Measurements from ENCODE around the gene SERAC1.
"Not testable (repeated sequence)": the region's sequence is repeated elsewhere in the genome, so short reads cannot be mapped to it uniquely, and the experiment has no call there.

SERAC1 gene

GRCh38 chr6:158152659-158153058, 15.4 kb downstream of the SERAC1 start:
- Histone ChIP-seq H3K9me3 (replicated peaks; ENCODE audit: low read length) (no peaks in the 10 kb centered on the region), H3K36me3 (ENCODE audit: insufficient read depth, low read length) (peaks cover 12% of the 10 kb centered on the region), H3K4me3 (ENCODE audit: low read length) (no peak overlapping the region), H3K9ac (ENCODE audit: low read depth, low read length) (no peak overlapping the region), H3K27me3 (ENCODE audit: control insufficient read depth, insufficient read depth, low read length) (no peaks in the 10 kb centered on the region), H3K4me1 (ENCODE audit: control insufficient read depth, insufficient read depth, low read length) (peaks cover 21% of the 10 kb centered on the region), H3K4me2 (ENCODE audit: low read length) (no peak overlapping the region)

GRCh38 chr6:158152025-158152424, 16.0 kb downstream of the SERAC1 start:
- H3K9ac ChIP-seq (ENCODE audit: low read depth, low read length); H3K4me2 ChIP-seq (ENCODE audit: low read length); H3K4me3 ChIP-seq (ENCODE audit: low read length); H3K27me3 ChIP-seq (ENCODE audit: control insufficient read depth, insufficient read depth, low read length); H3K9me3 ChIP-seq (replicated peaks; ENCODE audit: low read length); H3K36me3 ChIP-seq (ENCODE audit: insufficient read depth, low read length): not testable (repeated sequence)
- peaks cover 21% of the 10 kb centered on the region for H3K4me1 ChIP-seq (ENCODE audit: control insufficient read depth, insufficient read depth, low read length)

- Histone ChIP-seq H3K36me3 (ENCODE audit: insufficient read depth, low read length) (peaks cover 8% of the 10 kb centered on the region), H3K9me3 (replicated peaks; ENCODE audit: low read length) (no peaks in the 10 kb centered on the region), H3K4me3 (ENCODE audit: low read length) (no peak overlapping the region), H3K9ac (ENCODE audit: low read depth, low read length) (no peak overlapping the region), H3K27me3 (ENCODE audit: control insufficient read depth, insufficient read depth, low read length) (no peaks in the 10 kb centered on the region), H3K4me2 (ENCODE audit: low read length) (peak overlapping the region; percentile 37), H3K4me1 (ENCODE audit: control insufficient read depth, insufficient read depth, low read length) (peaks cover 21% of the 10 kb centered on the region)
Measured at GRCh38 chr6:158150701-158151100, 17.4 kb downstream of the SERAC1 start.

GRCh38 chr6:158149641-158150040, 18.4 kb downstream of the SERAC1 start:
- Histone ChIP-seq H3K27me3 (ENCODE audit: control insufficient read depth, insufficient read depth, low read length) (no peaks in the 10 kb centered on the region), H3K4me3 (ENCODE audit: low read length) (no peak overlapping the region), H3K4me2 (ENCODE audit: low read length) (no peak overlapping the region), H3K9ac (ENCODE audit: low read depth, low read length) (no peak overlapping the region), H3K4me1 (ENCODE audit: control insufficient read depth, insufficient read depth, low read length) (peaks cover 21% of the 10 kb centered on the region), H3K36me3 (ENCODE audit: insufficient read depth, low read length) (peaks cover 5% of the 10 kb centered on the region), H3K9me3 (replicated peaks; ENCODE audit: low read length) (no peaks in the 10 kb centered on the region)

GRCh38 chr6:158143700-158144099, 24.4 kb downstream of the SERAC1 start:
- Histone ChIP-seq H3K4me3 (ENCODE audit: low read length) (no peak overlapping the region), H3K27me3 (ENCODE audit: control insufficient read depth, insufficient read depth, low read length) (no peaks in the 10 kb centered on the region), H3K36me3 (ENCODE audit: insufficient read depth, low read length) (peaks cover 31% of the 10 kb centered on the region), H3K4me1 (ENCODE audit: control insufficient read depth, insufficient read depth, low read length) (peaks cover 14% of the 10 kb centered on the region), H3K4me2 (ENCODE audit: low read length) (no peak overlapping the region), H3K9me3 (replicated peaks; ENCODE audit: low read length) (no peaks in the 10 kb centered on the region), H3K9ac (ENCODE audit: low read depth, low read length) (no peak overlapping the region)

GRCh38 chr6:158142789-158143188, 25.3 kb downstream of the SERAC1 start:
- Histone ChIP-seq H3K9me3 (replicated peaks; ENCODE audit: low read length) (no peaks in the 10 kb centered on the region), H3K36me3 (ENCODE audit: insufficient read depth, low read length) (peaks cover 33% of the 10 kb centered on the region), H3K4me3 (ENCODE audit: low read length) (no peak overlapping the region), H3K9ac (ENCODE audit: low read depth, low read length) (no peak overlapping the region), H3K27me3 (ENCODE audit: control insufficient read depth, insufficient read depth, low read length) (no peaks in the 10 kb centered on the region), H3K4me1 (ENCODE audit: control insufficient read depth, insufficient read depth, low read length) (peaks cover 14% of the 10 kb centered on the region), H3K4me2 (ENCODE audit: low read length) (no peak overlapping the region)

- no peaks in the 10 kb centered on the region for H3K27me3 ChIP-seq (ENCODE audit: control insufficient read depth, insufficient read depth, low read length)
- H3K4me2 ChIP-seq (ENCODE audit: low read length) = no peak overlapping the region
- no peaks in the 10 kb centered on the region for H3K4me1 ChIP-seq (ENCODE audit: control insufficient read depth, insufficient read depth, low read length)
- no peak overlapping the region for H3K9ac ChIP-seq (ENCODE audit: low read depth, low read length)
- no peak overlapping the region for H3K4me3 ChIP-seq (ENCODE audit: low read length)
- no peaks in the 10 kb centered on the region for H3K9me3 ChIP-seq (replicated peaks; ENCODE audit: low read length)
- H3K36me3 ChIP-seq (ENCODE audit: insufficient read depth, low read length) = peaks cover 5% of the 10 kb centered on the region
Measured at GRCh38 chr6:158131926-158132325, 36.1 kb downstream of the SERAC1 start.

- Histone ChIP-seq H3K27me3 (ENCODE audit: control insufficient read depth, insufficient read depth, low read length) (no peaks in the 10 kb centered on the region), H3K9ac (ENCODE audit: low read depth, low read length) (no peak overlapping the region), H3K36me3 (ENCODE audit: insufficient read depth, low read length) (peaks cover 18% of the 10 kb centered on the region)
Measured at GRCh38 chr6:158125271-158125670, 42.8 kb downstream of the SERAC1 start.

GRCh38 chr6:158124288-158124687, 43.8 kb downstream of the SERAC1 start:
- Histone ChIP-seq H3K9ac (ENCODE audit: low read depth, low read length) (no peak overlapping the region), H3K4me3 (ENCODE audit: low read length) (no peak overlapping the region), H3K4me2 (ENCODE audit: low read length) (no peak overlapping the region), H3K36me3 (ENCODE audit: insufficient read depth, low read length) (peaks cover 17% of the 10 kb centered on the region), H3K4me1 (ENCODE audit: control insufficient read depth, insufficient read depth, low read length) (no peaks in the 10 kb centered on the region), H3K9me3 (replicated peaks; ENCODE audit: low read length) (no peaks in the 10 kb centered on the region), H3K27me3 (ENCODE audit: control insufficient read depth, insufficient read depth, low read length) (no peaks in the 10 kb centered on the region)

More at GRCh38 chr6:158125271-158125670, 42.8 kb downstream of the SERAC1 start:
- H3K4me1 ChIP-seq (ENCODE audit: control insufficient read depth, insufficient read depth, low read length) = no peaks in the 10 kb centered on the region
- H3K4me2 ChIP-seq (ENCODE audit: low read length) = no peak overlapping the region
- H3K4me3 ChIP-seq (ENCODE audit: low read length) = no peak overlapping the region
- H3K9me3 ChIP-seq (replicated peaks; ENCODE audit: low read length) = no peaks in the 10 kb centered on the region

- Histone ChIP-seq H3K27me3 (ENCODE audit: control insufficient read depth, insufficient read depth, low read length) (no peaks in the 10 kb centered on the region), H3K36me3 (ENCODE audit: insufficient read depth, low read length) (peaks cover 13% of the 10 kb centered on the region), H3K4me3 (ENCODE audit: low read length) (no peak overlapping the region), H3K9me3 (replicated peaks; ENCODE audit: low read length) (no peaks in the 10 kb centered on the region), H3K4me1 (ENCODE audit: control insufficient read depth, insufficient read depth, low read length) (no peaks in the 10 kb centered on the region), H3K9ac (ENCODE audit: low read depth, low read length) (no peak overlapping the region), H3K4me2 (ENCODE audit: low read length) (no peak overlapping the region)
Measured at GRCh38 chr6:158122048-158122447, 46.0 kb downstream of the SERAC1 start.

GRCh38 chr6:158121335-158121734, 46.7 kb downstream of the SERAC1 start:
- Histone ChIP-seq H3K36me3 (ENCODE audit: insufficient read depth, low read length) (peaks cover 11% of the 10 kb centered on the region), H3K4me1 (ENCODE audit: control insufficient read depth, insufficient read depth, low read length) (no peaks in the 10 kb centered on the region), H3K4me3 (ENCODE audit: low read length) (no peak overlapping the region), H3K9me3 (replicated peaks; ENCODE audit: low read length) (no peaks in the 10 kb centered on the region), H3K27me3 (ENCODE audit: control insufficient read depth, insufficient read depth, low read length) (no peaks in the 10 kb centered on the region), H3K4me2 (ENCODE audit: low read length) (no peak overlapping the region), H3K9ac (ENCODE audit: low read depth, low read length) (no peak overlapping the region)

- Histone ChIP-seq H3K9me3 (replicated peaks; ENCODE audit: low read length) (no peaks in the 10 kb centered on the region), H3K36me3 (ENCODE audit: insufficient read depth, low read length) (peaks cover 22% of the 10 kb centered on the region), H3K9ac (ENCODE audit: low read depth, low read length) (no peak overlapping the region), H3K27me3 (ENCODE audit: control insufficient read depth, insufficient read depth, low read length) (no peaks in the 10 kb centered on the region), H3K4me3 (ENCODE audit: low read length) (no peak overlapping the region), H3K4me1 (ENCODE audit: control insufficient read depth, insufficient read depth, low read length) (no peaks in the 10 kb centered on the region), H3K4me2 (ENCODE audit: low read length) (no peak overlapping the region)
Measured at GRCh38 chr6:158118886-158119285, 49.2 kb downstream of the SERAC1 start.
